HL-60 (cell line): ENCODE results near the gene UBP1.

Experiments used
- DNase-seq, 2 experiments: peaks; one replicate each; pipeline ENCODE4 v3.0.0-alpha.2; 2010 to 2020; ENCODE audit warnings: low read depth in 1 of 2, low spot score in 1 of 2
- H3K27ac ChIP-seq: fragments of 250-450 bp; sonication (Bioruptor Pico); replicated peaks from 2 replicates; pipeline ENCODE4 v1.5.1; 2020; ENCODE audit warnings: mild to moderate bottlenecking, moderate library complexity
- H3K27me3 ChIP-seq: fragments of 250-450 bp; sonication (Bioruptor Pico); 2 replicates; pipeline ENCODE4 v1.5.1; 2021; ENCODE audit warnings: mild to moderate bottlenecking, moderate library complexity; ENCODE audit not compliant: insufficient read depth, poor library complexity, severe bottlenecking
- H3K4me3 ChIP-seq: replicated peaks from 2 replicates; pipeline ENCODE4 v1.5.1; 2011; ENCODE audit warnings: mild to moderate bottlenecking, control low read depth, low read length; ENCODE audit not compliant: insufficient read depth
- CTCF ChIP-seq: IDR thresholded peaks from one replicate; pipeline ENCODE4 v1.5.1; 2011; ENCODE audit warnings: low read length, control low read depth, inconsistent platforms; ENCODE audit not compliant: insufficient read depth
- GABPA ChIP-seq: IDR thresholded peaks from 2 replicates; pipeline ENCODE4 v1.6.1; 2012; ENCODE audit warnings: low read depth
- POLR2AphosphoS5 ChIP-seq: IDR thresholded peaks from 2 replicates; pipeline ENCODE4 v1.6.1; 2012; ENCODE audit warnings: low read depth
- REST ChIP-seq: IDR thresholded peaks from 2 replicates; pipeline ENCODE4 v1.6.1; 2012; ENCODE audit warnings: low read depth; ENCODE audit not compliant: insufficient replicate concordance
- SPI1 ChIP-seq: IDR thresholded peaks from 2 replicates; pipeline ENCODE4 v1.6.1; 2012; ENCODE audit warnings: low read depth, mild to moderate bottlenecking, borderline replicate concordance

UBP1 gene

GRCh38 chr3:33438881-33439545, 1.2 kb downstream of the UBP1 start:
- no peak for TF ChIP-seq SPI1
- TF ChIP-seq POLR2AphosphoS5, result no peak
- no peak for TF ChIP-seq GABPA
- no peak for TF ChIP-seq CTCF
- no peak for TF ChIP-seq REST
- DNase-seq, result no peak
- Histone ChIP-seq H3K27ac (peak overlapping the region; percentile 79), H3K4me3 (peak overlapping the region; percentile 88), H3K27me3 (no peaks in the 10 kb centered on the region)

DNA sequence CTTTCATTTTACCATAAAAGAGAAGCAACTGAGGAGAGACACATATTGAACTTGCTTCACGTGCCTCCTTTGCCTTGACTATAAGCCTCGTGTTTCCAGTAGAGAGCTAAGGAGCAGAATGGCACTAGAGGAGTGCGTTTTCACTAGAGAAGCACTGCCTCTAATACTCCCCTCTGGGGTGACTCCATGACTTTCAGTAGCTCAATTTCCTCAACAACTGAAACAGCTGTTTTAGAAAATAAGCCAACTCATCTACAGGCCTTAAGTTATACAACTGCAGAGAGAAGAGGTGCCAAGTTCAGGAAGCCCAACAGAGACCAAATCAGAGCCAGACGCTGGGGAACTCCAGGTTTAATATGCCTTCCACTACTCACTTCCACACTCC, 1.9 kb downstream of the UBP1 start:
- no peak for DNase-seq
- TF ChIP-seq POLR2AphosphoS5 (no peak), SPI1 (no peak), REST (no peak), GABPA (no peak), CTCF (no peak)
- H3K4me3 ChIP-seq, result peak overlapping the region; percentile 88
- H3K27me3 ChIP-seq, result no peaks in the 10 kb centered on the region
- H3K27ac ChIP-seq, result peak overlapping the region; percentile 20

GRCh38 chr3:33437556-33438283, 2.5 kb downstream of the UBP1 start:
- no peak for DNase-seq
- peak overlapping the region; percentile 88 for H3K4me3 ChIP-seq
- no peaks in the 10 kb centered on the region for H3K27me3 ChIP-seq
- no peak for TF ChIP-seq REST
- no peak for TF ChIP-seq GABPA
- 0 out of 2 replicates have a peak, but pooled peaks have one; percentile 6 for TF ChIP-seq SPI1
- no peak for TF ChIP-seq CTCF
- no peak for TF ChIP-seq POLR2AphosphoS5
- peak overlapping the region; percentile 20; the same call in 1 of the 2 replicates for H3K27ac ChIP-seq
